ENCODE data around the gene URI1.
A peak's percentile ranks its signal among the peaks of the same experiment; 100 is the strongest.
"Not testable (repeated sequence)": the region's sequence is repeated elsewhere in the genome, so short reads cannot be mapped to it uniquely, and the experiment has no call there.

Gene URI1

DNA sequence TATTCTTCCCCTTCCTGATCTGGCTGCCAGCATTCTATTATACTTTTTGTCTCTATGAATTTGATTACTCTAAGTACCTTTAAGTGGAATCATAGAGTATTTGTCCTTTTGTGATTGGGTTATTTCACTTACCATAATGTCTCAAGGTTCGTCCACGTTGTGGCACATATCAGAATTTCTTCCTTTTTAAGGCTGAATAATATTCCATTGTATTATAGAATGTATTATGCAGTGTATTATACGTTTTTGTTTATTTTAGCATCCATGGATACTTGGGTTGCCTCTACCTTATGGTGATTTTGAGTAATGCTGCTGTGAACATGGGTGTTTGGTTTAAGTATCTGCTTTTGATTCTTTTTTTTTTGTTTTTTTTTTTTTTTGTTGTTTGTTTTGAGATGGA, 19.3 kb downstream of the URI1 start:
- H3K27ac ChIP-seq: no peak overlapping the region
- H3K36me3 ChIP-seq (ENCODE audit: insufficient read depth, low read length): peaks cover 25% of the 10 kb centered on the region
- no peak overlapping the region for H3K9ac ChIP-seq (ENCODE audit: insufficient read length)
- H3K9me3 ChIP-seq (ENCODE audit: low read depth, low read length): 0 out of 2 replicates have a peak, but pooled peaks cover 2% of the 10 kb centered on the region
- TF ChIP-seq EZH2 (IDR thresholded peaks at IDR 0.05) (no peak), POLR2AphosphoS5 (IDR thresholded peaks at IDR 0.05; ENCODE audit: borderline replicate concordance, low read depth, low read length) (no peak), FOXP2 (optimal IDR thresholded peaks at IDR 0.05; ENCODE audit: control extremely low read depth, extremely low read length, insufficient read depth) (no peak)
- H3K4me3 ChIP-seq: no peak overlapping the region
- DNase-seq (ENCODE audit: low read depth, low spot score): no peak

DNA sequence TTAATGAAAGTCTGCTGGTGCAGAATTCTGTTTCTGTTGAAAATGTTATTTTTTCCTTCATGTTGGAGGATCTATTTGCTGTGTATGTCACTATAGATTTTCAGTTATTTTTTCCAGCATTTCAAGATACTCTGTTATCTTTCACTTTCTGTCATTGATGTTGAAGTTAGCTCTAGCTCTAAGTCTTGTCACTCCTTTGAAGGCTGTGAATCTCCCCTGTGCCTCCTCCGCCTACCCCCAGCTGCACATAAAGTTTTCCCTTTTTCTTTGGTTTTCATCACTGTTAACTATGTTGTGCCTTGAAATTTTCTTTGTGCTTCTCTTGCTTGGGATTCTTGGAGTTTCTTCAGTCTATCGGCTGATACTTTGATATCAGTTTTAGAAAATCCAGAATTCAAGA, 20.8 kb downstream of the URI1 start:
- DNase-seq (ENCODE audit: low read depth, low spot score): no peak
- peak overlapping the region; percentile 88; the same call in 1 of the 2 replicates for H3K27ac ChIP-seq
- 0 out of 2 replicates have a peak, but pooled peaks cover 2% of the 10 kb centered on the region for H3K9me3 ChIP-seq (ENCODE audit: low read depth, low read length)
- H3K9ac ChIP-seq (ENCODE audit: insufficient read length): no peak overlapping the region
- H3K4me3 ChIP-seq: no peak overlapping the region
- H3K36me3 ChIP-seq (ENCODE audit: insufficient read depth, low read length): peaks cover 24% of the 10 kb centered on the region
- TF ChIP-seq EZH2 (IDR thresholded peaks at IDR 0.05) (no peak), FOXP2 (optimal IDR thresholded peaks at IDR 0.05; ENCODE audit: control extremely low read depth, extremely low read length, insufficient read depth) (no peak), POLR2AphosphoS5 (IDR thresholded peaks at IDR 0.05; ENCODE audit: borderline replicate concordance, low read depth, low read length) (no peak)

DNA sequence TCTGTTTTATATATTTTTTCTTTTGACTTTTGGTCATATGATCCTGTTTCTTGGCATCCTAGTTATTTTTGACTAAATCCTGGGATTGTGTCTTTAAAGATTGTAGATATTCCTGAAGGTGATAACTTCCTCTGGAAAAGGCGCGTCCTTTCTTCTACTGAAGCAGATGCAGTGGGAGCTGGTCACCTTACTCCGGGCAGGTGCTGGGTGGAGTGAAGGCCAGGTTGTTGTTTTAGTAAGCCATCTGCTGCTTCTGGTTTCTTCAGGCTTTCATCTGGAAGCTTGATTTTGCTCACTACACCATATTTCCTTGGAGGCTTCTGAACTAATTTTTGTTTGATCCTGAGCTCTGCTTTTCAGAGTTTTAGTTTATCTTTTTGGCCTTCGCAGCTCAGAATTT, 21.5 kb downstream of the URI1 start:
- 0 out of 2 replicates have a peak overlapping the region, but pooled peaks have one; percentile 5 for H3K4me3 ChIP-seq
- DNase-seq (ENCODE audit: low read depth, low spot score): no peak
- TF ChIP-seq POLR2AphosphoS5 (IDR thresholded peaks at IDR 0.05; ENCODE audit: borderline replicate concordance, low read depth, low read length) (no peak), EZH2 (IDR thresholded peaks at IDR 0.05) (no peak), FOXP2 (optimal IDR thresholded peaks at IDR 0.05; ENCODE audit: control extremely low read depth, extremely low read length, insufficient read depth) (no peak)
- peak overlapping the region; percentile 88 for H3K27ac ChIP-seq
- H3K9me3 ChIP-seq (ENCODE audit: low read depth, low read length): no peaks in the 10 kb centered on the region
- H3K36me3 ChIP-seq (ENCODE audit: insufficient read depth, low read length): peaks cover 17% of the 10 kb centered on the region
- no peak overlapping the region for H3K9ac ChIP-seq (ENCODE audit: insufficient read length)

DNA sequence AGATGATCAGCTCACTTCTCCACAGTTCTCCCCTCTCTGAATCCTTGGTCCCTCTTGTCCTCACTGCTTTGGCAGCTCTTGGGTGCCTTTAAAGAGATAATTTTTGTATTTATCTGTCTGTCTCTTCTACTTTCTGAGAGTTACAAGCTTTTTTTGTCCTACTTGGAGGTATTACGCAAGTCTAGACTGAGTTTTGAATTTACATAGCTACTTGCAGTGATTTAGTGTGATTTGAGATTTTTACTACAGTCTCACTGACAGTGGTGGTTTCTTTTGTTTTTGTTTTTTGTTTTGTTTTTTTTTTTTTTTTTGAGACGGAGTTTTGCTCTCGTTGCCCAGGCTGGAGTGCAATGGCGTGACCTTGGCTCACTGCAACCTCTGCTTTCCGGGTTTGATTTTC, 22.1 kb downstream of the URI1 start:
- 0 out of 2 replicates have a peak overlapping the region, but pooled peaks have one; percentile 5 for H3K4me3 ChIP-seq
- peak; percentile 59 for DNase-seq (ENCODE audit: low read depth, low spot score)
- peaks cover 11% of the 10 kb centered on the region for H3K36me3 ChIP-seq (ENCODE audit: insufficient read depth, low read length)
- no peak overlapping the region for H3K9ac ChIP-seq (ENCODE audit: insufficient read length)
- no peaks in the 10 kb centered on the region for H3K9me3 ChIP-seq (ENCODE audit: low read depth, low read length)
- peak overlapping the region; percentile 88 for H3K27ac ChIP-seq
- TF ChIP-seq FOXP2 (optimal IDR thresholded peaks at IDR 0.05; ENCODE audit: control extremely low read depth, extremely low read length, insufficient read depth) (no peak), EZH2 (IDR thresholded peaks at IDR 0.05) (no peak), POLR2AphosphoS5 (IDR thresholded peaks at IDR 0.05; ENCODE audit: borderline replicate concordance, low read depth, low read length) (no peak)

DNA sequence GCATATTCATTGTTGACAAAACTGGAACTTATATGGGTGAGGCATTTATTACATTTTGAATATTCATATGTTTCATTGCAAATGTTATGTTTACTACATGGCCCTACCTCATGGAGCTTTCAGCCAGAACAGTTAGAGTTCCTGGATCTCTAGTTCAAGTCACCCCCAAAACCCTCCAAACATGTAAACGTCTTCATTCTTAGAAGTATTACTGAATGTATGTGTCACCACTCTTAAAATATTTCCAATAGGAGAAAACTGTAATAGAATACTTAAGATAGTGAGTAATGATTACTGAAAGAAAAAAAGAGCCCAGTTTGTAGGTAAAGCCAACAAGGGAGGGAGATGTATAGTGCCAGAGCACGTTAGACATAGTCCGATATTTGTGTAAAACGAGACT, 23.5 kb downstream of the URI1 start:
- no peak overlapping the region for H3K27ac ChIP-seq
- no peak overlapping the region for H3K4me3 ChIP-seq

DNA sequence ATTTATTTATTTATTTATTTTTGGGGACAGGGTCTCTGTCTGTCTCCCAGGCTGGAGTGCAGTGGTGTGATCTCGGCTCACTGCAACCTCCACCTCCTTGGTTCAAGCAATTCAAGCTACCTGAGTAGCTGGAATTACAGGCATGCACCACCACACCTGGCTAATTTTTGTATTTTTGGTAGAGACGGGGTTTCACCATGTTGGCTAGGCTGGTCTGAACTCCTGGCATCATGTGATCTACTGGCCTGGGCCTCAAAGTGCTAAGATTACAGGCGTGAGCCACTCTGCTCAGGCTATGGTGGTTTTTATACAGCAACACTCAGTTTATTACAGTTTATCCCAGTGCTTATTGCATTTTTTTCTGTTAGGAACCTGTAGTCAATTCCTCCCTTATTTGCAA, 24.1 kb downstream of the URI1 start:
- not testable (repeated sequence) for H3K27ac ChIP-seq; H3K9ac ChIP-seq (ENCODE audit: insufficient read length); DNase-seq (ENCODE audit: low read depth, low spot score)

More for the DNA sequence above, 23.5 kb downstream of the URI1 start:
- Histone ChIP-seq H3K36me3 (ENCODE audit: insufficient read depth, low read length) (peaks cover under 1% of the 10 kb centered on the region; the same call in 1 of the 2 replicates), H3K9ac (ENCODE audit: insufficient read length) (no peak overlapping the region), H3K9me3 (ENCODE audit: low read depth, low read length) (no peaks in the 10 kb centered on the region)
- DNase-seq (ENCODE audit: low read depth, low spot score): no peak
- TF ChIP-seq EZH2 (IDR thresholded peaks at IDR 0.05): no peak
- TF ChIP-seq FOXP2 (optimal IDR thresholded peaks at IDR 0.05; ENCODE audit: control extremely low read depth, extremely low read length, insufficient read depth): no peak
- no peak for TF ChIP-seq POLR2AphosphoS5 (IDR thresholded peaks at IDR 0.05; ENCODE audit: borderline replicate concordance, low read depth, low read length)

DNA sequence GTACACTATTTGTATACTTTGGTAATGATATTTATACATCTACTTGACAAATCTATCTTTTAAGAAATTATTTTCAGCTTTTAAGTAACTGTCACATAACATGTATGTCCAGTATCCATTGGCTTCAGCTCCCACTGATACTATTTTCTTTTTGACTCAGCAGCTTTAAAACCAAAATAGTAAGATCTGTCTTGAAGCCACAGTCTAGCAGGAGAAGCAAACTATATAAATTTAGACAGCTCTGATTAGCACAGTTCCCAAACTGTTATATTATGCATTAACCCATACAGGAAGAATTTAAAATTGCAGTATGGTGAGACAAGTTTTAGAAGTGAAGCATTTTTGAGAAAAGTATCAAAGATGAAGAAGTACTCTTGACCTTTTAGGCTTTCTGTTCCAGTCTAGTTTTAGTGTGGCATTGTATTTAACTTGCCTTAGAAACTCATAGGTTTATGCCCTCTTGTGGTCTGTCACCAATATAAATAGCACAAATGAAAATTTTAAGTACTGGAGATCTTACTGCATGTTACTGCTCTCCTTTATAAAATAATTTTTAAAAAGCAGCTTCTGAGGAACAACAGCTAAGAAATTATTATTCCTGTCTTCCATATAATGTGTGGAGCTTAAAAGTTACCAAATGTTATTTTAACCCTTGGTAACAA, 24.7 kb downstream of the URI1 start:
- Histone ChIP-seq H3K27ac (0 out of 2 replicates have a peak overlapping the region, but pooled peaks have one; percentile 2), H3K36me3 (ENCODE audit: insufficient read depth, low read length) (peaks cover 2% of the 10 kb centered on the region; the same call in 1 of the 2 replicates), H3K9ac (ENCODE audit: insufficient read length) (peak overlapping the region; percentile 7), H3K9me3 (ENCODE audit: low read depth, low read length) (no peaks in the 10 kb centered on the region), H3K4me3 (no peak overlapping the region)
- no peak for DNase-seq (ENCODE audit: low read depth, low spot score)
- TF ChIP-seq POLR2AphosphoS5 (IDR thresholded peaks at IDR 0.05; ENCODE audit: borderline replicate concordance, low read depth, low read length) (no peak), EZH2 (IDR thresholded peaks at IDR 0.05) (no peak), FOXP2 (optimal IDR thresholded peaks at IDR 0.05; ENCODE audit: control extremely low read depth, extremely low read length, insufficient read depth) (no peak)

More for the DNA sequence above, 24.1 kb downstream of the URI1 start:
- not testable (repeated sequence) for H3K4me3 ChIP-seq; H3K36me3 ChIP-seq (ENCODE audit: insufficient read depth, low read length); H3K9me3 ChIP-seq (ENCODE audit: low read depth, low read length)

DNA sequence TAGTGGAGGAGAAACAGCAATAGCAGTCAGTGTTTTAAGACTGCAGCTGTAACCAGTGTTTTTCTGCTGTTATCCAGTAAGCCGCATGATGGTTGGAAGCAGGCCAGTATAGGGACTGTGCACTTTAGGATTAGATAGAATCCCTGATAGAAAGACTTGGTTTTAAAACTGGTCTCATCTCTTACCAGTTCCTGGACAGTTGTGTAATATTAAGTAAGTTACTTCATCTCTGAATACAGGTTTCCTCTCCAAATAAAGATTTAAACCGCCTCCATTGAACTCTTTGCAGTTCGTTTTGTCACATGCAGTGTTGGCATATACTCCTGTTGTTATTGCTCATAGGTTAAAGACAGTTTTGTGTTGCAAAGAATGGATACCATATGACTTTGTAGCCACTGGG, 25.6 kb downstream of the URI1 start:
- TF ChIP-seq FOXP2 (optimal IDR thresholded peaks at IDR 0.05; ENCODE audit: control extremely low read depth, extremely low read length, insufficient read depth): no peak
- TF ChIP-seq POLR2AphosphoS5 (IDR thresholded peaks at IDR 0.05; ENCODE audit: borderline replicate concordance, low read depth, low read length): no peak
- TF ChIP-seq EZH2 (IDR thresholded peaks at IDR 0.05): no peak
- DNase-seq (ENCODE audit: low read depth, low spot score): no peak
- H3K4me3 ChIP-seq: no peak overlapping the region
- H3K36me3 ChIP-seq (ENCODE audit: insufficient read depth, low read length): peaks cover 2% of the 10 kb centered on the region; the same call in 1 of the 2 replicates
- no peak overlapping the region for H3K9ac ChIP-seq (ENCODE audit: insufficient read length)
- peak overlapping the region; percentile 10; the same call in 1 of the 2 replicates for H3K27ac ChIP-seq
- no peaks in the 10 kb centered on the region for H3K9me3 ChIP-seq (ENCODE audit: low read depth, low read length)

All from SK-N-MC (cell line).